ENCODE measurements around the gene ITGA5.
A peak's percentile ranks its signal among the peaks of the same experiment; 100 is the strongest.

The ITGA5 gene

DNA sequence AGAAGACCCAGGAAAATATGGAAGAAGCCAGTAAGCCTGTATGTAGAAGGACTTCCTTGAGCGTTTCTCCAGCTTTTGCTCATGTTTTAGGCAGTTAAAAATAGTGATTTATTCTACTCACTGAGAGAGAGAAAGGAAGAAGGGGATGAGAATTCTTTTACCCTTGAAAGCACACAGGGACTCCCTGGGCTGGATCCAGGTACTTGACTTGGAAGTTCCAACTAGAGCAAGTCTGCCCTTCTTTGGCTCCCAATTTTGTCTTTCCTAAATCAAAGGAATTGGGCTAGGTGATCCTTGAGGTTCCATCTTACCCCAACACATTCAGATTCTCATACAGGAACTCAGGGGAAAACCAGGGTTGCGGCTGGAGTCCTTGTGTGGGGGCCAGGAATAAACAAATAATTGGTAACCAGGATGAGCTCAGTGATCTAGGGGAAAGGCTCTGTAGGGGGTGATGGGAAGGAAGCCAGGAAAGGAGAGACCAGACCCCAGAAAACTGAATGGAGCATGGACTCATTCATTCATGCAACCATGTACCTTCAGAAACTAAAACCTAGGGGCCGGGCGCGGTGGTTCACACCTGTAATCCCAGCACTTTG, 11.5 kb upstream of the ITGA5 start:
- DNase-seq (ENCODE audit: low read depth): no peak

DNA sequence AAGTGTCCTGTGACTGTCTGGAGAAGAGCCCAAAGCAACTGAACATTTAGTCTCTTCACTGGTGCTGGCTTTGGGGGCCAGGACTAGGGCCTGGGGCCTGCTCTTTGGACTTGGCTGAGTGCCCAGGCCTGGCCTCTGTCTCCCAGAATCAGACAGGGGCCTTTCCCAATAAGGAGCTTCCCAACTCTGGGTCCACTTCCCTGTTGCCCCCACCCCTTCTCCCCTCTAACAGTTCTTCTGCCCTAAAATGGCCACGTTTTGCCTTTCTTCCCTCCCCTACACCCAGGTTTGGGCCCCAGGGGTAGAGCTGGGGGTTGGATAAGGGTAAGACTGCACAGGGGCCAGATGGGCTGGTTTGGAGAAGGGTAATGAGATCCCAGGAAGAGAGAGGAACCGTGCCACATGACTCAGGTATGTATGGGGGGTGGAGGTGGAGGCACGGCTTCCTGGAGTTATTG, 10.0 kb upstream of the ITGA5 start:
- DNase-seq (ENCODE audit: low read depth): no peak

DNA sequence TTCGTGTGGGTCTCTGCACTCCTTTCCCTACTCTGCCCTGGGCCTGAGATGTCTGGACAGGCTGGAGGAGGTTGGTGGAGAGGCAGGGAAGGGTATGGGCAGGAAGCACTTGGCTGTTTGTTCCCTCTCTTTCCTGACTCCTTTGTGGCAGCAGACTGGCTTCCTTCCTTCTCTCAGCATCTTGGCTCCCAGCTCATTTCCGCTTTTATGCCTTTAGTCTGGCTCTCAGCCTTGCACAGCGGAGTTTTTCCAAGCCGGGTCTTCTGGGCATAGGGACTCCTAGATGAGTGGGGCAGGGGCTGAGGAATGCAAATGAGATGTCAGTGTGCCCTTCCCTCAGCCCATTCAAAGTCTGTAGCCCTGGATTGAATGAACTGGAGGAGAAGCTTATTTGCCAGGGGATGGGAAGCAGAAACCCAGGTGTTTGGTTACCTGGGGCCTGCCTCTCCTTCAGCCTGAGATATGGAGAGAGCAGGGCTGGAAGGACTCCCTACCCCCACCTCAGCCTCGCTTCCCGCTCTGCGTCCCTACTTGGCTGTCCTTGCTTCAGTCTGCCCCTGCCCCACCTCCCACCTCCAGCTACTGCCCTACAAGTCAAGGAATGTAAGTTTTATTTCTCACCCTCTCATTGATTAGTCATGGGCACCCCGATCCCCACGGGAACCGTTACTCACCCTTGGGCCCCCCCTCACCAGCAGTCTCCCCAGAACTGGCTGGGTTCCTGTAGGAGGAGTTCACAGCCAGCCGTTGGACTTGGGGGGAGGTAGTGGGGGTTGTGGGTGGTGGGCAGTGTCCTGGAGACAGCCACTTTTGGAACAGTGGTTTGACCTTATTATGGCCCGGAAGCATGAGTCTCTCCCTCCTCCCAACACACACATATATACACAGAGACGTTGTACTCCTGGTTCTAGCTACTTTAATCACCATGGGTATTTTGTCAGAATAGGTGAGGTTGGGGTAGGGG, 9.3 kb upstream of the ITGA5 start:
- peak; percentile 74 for DNase-seq (ENCODE audit: low read depth)

DNA sequence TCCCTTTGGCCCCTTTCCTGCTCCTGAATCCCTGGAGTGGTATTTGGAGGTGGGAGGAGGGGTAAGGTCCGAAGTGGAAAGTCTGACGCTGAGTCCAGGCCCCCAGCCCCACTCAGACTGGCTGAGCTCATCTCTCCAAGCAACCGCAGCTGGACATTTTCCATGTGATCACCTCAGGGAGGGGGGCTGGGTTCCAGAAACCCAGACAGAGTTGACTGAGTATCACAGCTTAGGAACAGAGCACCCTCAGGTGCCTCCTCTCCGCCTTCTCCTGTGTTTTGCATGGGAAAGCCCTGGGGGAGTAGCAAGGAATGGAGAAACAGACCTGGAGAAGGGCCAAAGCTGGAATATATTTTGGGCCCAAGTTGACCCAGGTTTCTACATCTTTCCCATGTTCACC, 8.0 kb upstream of the ITGA5 start:
- DNase-seq (ENCODE audit: low read depth): no peak

DNA sequence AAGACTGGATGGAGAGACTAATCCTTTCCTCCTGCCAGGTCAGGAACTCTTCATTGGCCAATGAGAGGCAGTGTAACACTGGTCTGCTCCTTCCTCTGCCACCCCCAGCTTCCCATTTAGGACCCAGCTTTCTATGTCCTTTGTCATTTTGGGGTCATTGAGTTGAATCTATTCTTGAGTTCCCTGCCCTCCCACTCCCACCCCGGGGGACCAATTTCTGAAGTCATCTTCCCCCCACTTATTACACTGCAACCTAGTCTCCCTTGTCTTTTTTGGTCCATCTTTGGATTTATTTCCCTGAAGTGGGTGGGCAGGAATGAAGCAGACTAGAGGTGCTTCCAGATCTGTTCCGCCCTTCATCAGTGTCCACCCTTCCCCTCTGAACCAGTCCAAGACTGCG, 7.6 kb upstream of the ITGA5 start:
- DNase-seq (ENCODE audit: low read depth): no peak

GRCh38 chr12:54425702-54426101, 6.6 kb upstream of the ITGA5 start:
- no peak for DNase-seq (ENCODE audit: low read depth)

DNA sequence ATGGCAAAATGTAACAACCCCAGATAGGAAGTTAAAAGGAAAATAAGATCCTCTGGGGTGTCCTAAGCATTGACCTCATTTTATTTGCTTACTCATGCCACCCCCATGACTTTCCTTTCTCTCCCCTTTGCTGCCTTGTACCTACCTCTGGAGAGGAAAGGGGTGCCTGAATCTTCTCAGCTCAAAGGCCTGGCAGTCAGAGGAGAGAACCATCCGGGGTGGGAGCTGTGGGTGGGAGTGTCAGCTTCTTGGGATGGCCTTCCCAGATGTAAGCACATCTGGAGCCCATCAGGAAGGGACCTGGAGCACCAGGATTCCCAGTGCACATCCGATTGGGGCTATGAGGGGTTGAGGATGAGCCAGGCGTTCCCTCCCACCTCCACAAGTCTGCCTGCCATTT, 5.2 kb upstream of the ITGA5 start:
- DNase-seq (ENCODE audit: low read depth): no peak

- DNase-seq (ENCODE audit: low read depth): no peak
Observed at GRCh38 chr12:54423816-54424150, 4.7 kb upstream of the ITGA5 start.

DNA sequence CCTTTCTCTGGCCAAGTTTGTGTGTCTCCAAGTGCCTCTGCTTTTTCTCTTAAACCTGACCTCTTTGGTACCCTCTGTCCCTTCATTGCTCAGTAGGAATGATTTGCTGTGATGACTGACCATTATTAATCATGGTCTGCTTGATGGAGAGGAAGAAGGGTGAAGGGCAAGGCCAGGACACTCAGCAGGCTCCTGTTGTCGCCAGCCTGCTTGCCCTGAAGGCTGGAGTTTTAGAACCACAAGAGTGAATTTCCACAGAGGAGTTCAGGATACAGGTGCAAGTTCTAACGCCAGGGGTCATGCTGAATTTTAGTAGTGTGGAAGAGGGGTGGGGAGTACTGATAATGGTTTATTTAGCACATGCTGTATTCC, 2.8 kb upstream of the ITGA5 start:
- DNase-seq (ENCODE audit: low read depth): no peak

DNA sequence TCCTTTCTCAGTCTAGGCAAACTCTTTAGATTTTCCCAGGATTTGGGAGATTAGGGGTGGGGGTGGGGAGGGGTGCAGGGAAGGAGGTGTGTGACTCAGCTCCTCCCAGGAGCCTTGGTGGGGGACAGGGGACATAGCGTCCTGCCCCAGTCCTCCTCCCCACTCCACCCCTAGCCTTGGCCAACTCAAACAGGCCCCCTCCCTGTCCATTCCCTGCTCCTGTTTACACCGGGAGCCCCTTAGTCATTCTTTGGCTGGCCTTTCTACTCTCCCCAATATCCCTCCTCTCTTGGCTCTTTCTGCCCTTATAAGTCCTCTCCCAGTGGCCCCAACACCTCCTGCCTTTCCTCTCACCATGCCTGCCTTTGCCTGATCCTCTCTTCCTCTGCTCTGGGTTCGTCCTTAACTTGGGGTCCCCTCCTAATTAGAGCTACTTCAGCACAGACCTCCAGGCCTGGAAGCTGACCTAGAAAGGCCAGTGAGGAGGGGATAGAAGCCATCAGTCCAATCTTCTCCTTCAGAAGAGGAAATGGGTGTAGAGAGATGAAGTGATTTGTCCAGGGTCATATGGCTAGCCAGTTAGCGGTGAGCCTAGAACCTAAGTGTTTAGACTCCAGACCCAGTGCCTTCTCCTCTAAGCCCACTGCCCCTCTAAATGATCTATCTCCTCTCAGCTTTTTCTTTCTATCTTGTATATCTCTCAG, 2.3 kb upstream of the ITGA5 start:
- peak; percentile 64 for DNase-seq (ENCODE audit: low read depth)

GRCh38 chr12:54420766-54421144, 1.7 kb upstream of the ITGA5 start:
- peak; percentile 41 for DNase-seq (ENCODE audit: low read depth)

- no peak for DNase-seq (ENCODE audit: low read depth)
Observed at GRCh38 chr12:54418441-54419087, 502 bp downstream of the ITGA5 start.

- peak; percentile 50 for DNase-seq (ENCODE audit: low read depth)
Observed at GRCh38 chr12:54417712-54418440, 1.2 kb downstream of the ITGA5 start.

GRCh38 chr12:54416687-54417603, 2.1 kb downstream of the ITGA5 start:
- no peak for DNase-seq (ENCODE audit: low read depth)

DNA sequence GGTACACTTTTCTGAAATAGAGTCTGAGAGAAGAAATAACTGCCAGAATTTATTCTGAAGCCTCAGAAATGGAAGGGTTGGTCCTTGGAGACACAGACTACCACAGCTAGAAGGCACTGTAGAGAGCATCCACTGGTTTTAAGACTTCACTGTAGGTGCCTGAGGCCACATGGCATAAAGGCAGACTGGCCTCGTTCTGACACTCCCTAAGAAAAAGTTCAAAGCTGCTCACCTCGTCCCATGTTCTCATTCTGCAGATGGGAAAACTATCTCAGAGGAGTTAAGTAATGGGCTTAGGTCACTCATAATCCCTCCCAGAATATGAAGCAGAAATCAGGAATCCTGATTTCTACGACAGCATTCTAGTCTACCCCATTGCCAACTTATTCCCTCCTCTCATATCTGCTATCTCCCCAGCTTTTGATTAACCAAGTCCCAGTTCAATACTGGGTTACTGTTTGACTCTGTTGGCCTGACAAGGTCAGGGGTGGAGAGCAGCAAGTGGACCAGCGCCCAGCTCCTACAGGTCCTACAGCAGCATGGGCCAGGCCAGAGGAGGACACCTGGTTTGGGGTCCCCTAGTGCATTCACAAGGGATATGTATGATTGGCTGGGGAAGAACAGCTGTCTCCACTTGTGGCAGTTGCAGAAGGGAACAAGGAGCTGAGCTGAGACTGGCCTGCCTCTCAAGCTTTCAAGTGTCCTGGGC, 3.7 kb downstream of the ITGA5 start:
- DNase-seq (ENCODE audit: low read depth): no peak

DNA sequence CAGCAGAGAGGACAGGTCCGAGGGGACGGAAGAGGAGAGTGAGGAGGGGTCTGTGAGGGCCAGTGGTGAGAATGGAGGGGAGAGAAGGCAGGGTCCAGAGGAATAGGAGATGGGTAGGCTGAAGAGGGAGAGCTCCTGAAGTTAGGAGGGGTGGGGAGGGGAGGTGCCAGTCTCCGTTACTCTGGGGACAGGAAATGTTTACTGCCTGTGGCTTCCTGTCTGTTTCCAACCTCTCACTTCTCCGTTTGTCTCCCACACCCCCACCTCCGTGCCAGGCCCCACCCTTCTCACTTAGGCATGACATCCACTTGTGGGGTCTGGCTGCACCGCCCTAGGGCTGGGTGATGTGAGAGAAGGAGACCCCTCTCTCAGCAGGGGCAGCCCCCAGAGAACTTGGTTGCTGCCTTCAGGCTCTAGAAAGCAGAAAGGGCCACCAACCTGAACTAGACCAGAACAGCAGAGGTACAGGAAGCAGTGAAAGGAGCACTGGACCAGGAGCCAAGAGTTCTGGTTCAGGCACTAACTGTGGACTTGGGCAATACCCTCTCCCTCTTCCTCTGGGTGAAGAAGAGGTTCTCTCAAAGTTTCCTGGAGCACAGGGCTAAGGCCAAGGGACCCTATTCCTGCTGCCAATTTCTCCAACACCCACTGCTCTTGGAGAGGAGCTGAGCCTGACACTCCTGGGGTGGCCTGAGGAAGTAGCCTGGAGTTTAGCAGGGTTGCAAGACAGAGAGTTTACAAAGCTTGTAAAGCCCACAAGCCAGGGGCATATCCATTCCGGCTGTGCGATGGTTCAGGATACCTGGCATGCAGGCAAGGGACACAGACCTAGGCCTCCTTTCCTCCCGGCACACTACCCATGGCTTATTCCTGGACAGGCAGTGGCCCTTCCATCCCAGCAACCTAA, 5.5 kb downstream of the ITGA5 start:
- peak; percentile 65 for DNase-seq (ENCODE audit: low read depth)

GRCh38 chr12:54412786-54413185, 6.3 kb downstream of the ITGA5 start:
- no peak for DNase-seq (ENCODE audit: low read depth)

GRCh38 chr12:54412348-54412747, 6.7 kb downstream of the ITGA5 start:
- no peak for DNase-seq (ENCODE audit: low read depth)
